Measurements from ENCODE around the gene DCTN4.
"Not testable (repeated sequence)": the region's sequence is repeated elsewhere in the genome, so short reads cannot be mapped to it uniquely, and the experiment has no call there.

Gene DCTN4

DNA sequence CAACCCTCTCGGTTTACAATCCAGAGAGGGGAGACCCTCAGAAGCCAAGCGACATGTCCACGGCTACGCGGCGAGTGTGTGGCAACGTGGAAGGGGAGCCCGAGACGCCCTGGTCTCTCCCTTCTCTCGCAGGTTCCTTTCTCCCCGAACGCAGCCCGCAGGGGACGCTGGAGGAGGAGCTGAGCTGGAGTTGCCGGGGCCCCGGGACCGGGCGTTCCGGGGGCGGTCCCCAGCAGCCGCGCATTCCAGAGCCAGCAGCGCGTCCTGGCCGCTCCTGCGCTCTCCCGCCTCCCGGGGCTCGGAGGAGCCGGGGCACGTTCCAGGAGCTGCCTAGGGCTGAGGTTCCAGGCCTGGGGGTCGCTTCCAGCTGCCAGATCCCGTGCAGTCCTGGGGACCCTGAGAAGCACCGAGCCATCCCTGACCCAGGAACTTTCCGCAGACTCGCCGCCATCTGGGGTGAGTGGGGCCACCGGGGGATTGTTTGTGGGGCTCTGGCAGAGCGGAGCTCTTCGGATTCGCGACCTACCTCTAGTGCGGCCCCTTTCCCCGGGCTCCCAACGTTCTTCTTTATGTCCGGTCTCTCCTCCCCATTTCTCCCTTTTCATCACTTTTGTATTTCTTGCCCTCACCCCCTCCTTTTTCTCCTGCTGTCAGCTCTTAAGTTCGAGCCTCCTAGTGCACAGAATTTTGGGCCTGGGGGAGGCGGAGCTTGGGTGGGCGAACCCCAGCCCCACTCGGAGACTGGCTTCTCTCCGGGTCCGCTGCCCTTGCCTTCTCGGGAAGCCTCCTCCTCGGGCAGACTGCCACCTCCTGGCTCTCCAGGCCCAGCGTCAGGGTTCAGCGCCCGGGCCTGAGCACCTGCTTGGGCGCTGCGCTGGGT, 19.9 kb upstream of the DCTN4 start, which contains the start of gene SMIM3:
Gene SMIM3, plus strand, starts transcription at position 241 of the 880 bp plus-strand sequence. CDS start 16,684 bp downstream, outside the sequence.
- DNase-seq (ENCODE audit: low read depth, low spot score), result no peak

GRCh38 chr5:150778088-150778516, 19.3 kb upstream of the DCTN4 start:
- DNase-seq (ENCODE audit: low read depth, low spot score), result no peak

GRCh38 chr5:150777685-150778084, 18.9 kb upstream of the DCTN4 start:
- no peak for DNase-seq (ENCODE audit: low read depth, low spot score)

- no peak for DNase-seq (ENCODE audit: low read depth, low spot score)
Measured at GRCh38 chr5:150774145-150774544, 15.3 kb upstream of the DCTN4 start.

GRCh38 chr5:150771034-150771795, 12.4 kb upstream of the DCTN4 start:
- no peak for DNase-seq (ENCODE audit: low read depth, low spot score)

- no peak for DNase-seq (ENCODE audit: low read depth, low spot score)
Measured at GRCh38 chr5:150766251-150766650, 7.4 kb upstream of the DCTN4 start.

DNA sequence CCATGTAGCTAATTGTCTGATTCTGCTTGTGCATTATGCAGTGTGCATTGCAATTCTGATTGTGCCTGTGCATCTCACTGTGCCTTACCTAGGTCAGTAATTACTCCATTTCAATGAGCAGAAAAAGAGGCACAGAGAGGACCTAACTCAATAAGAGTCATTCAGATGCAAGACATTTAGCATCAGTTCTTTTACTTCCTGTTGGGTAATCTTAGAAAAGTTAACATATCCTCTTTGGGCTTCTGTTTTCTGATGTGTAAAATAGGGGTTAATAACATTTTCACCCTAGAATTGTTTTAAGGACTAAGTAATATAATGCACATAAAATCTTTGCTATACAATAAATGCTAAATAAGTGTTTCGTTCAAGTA, 7.0 kb upstream of the DCTN4 start:
- no peak for DNase-seq (ENCODE audit: low read depth, low spot score)

GRCh38 chr5:150765011-150765798, 6.4 kb upstream of the DCTN4 start:
- DNase-seq (ENCODE audit: low read depth, low spot score), result no peak

DNA sequence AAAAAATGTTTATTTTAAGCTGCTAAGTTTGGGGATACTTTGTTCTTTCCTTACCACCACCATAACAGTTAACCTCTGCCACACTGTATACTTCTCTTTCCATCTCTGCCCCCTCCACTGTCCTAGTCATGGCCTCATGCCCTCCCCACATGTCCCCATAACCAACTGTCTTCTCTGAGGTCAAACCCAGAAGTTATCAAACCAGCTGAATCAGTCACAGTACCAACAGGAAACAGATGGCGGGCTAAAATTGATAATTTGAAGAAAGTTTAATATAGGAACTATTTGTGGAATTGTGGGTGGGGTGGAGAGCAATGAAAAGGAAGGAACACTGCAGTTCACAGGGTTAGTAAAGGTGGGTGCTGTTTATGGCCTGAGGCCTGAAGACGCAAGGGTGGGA, 5.7 kb upstream of the DCTN4 start:
- DNase-seq (ENCODE audit: low read depth, low spot score), result no peak

- DNase-seq (ENCODE audit: low read depth, low spot score), result no peak
Measured at GRCh38 chr5:150763023-150763769, 4.4 kb upstream of the DCTN4 start.

DNA sequence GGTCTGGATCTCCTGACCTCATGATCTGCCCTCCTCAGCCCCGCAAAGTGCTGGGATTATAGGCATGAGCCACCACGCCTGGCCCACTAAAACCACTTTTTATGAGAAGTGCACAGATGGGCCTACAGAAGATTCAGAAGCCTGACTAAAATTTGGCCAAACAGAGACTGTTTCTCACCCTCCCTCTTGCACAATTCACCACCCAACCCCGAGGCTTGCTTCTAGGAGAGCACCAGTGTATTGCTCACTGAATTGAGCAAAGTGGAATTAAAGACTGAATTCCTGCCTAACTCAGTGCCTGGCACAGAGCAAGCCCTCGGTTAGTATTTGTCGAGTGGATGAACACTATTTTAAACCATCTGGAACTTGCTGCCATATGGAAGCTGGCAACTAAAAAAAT, 3.4 kb upstream of the DCTN4 start:
- no peak for DNase-seq (ENCODE audit: low read depth, low spot score)

GRCh38 chr5:150759334-150759583, 442 bp upstream of the DCTN4 start:
- no peak for DNase-seq (ENCODE audit: low read depth, low spot score)

DNA sequence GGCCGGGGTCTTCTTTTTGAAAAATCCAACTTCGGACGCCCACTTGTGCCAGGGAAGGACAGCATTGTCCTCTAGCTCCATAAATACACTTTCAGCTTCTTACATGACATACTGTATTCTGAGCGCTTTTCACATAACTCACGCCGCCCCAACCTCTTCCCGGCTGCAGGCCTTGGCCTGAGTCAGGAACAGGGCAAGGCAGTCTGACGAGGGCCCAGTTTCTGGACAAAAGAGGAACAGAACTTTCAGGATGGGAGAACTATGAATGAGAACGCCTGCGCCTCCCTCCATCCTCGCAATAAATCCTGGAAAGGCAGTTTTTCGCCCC, 650 bp downstream of the DCTN4 start:
- no peak for DNase-seq (ENCODE audit: low read depth, low spot score)

GRCh38 chr5:150757087-150757649, 1.6 kb downstream of the DCTN4 start:
- DNase-seq (ENCODE audit: low read depth, low spot score), result no peak

- no peak for DNase-seq (ENCODE audit: low read depth, low spot score)
Measured at GRCh38 chr5:150753863-150754262, 5.0 kb downstream of the DCTN4 start.

GRCh38 chr5:150753463-150753862, 5.4 kb downstream of the DCTN4 start:
- DNase-seq (ENCODE audit: low read depth, low spot score), result no peak

DNA sequence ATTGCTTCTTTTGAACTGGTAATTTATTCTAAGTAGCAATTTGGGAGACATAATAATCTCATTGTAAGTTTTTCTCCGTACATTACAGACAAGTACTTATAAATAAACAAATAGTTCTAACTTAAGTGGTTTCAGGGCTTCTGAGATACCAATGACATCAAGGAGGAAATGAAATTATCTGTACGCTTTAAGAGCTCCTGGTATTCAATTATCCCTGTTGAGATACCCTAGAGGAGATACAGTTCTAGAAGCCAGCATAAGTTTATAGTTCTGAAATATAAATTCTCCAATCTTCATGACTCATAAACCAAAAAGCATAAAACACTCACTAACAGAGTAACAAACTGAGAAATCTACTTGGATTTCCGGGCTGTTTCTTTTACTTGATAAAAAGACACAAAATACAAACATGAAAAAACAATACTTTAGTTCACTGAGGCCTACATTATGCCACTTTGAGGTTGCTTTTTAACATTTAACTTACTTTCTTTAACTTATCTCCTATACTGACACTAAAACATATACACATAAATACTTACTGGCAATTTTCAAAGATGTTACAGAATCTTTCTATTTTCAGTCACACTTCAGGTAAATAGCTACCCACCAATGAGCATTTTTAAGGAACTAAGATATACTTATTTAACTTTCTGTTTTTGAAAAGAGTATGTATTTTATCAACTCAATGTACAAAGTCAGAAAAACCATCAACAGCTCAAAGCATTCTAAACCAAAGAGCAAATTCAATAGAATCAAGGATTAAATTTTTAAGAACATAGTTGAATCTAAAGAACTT, 7.5 kb downstream of the DCTN4 start:
- DNase-seq (ENCODE audit: low read depth, low spot score), result no peak

- DNase-seq (ENCODE audit: low read depth, low spot score), result no peak
Measured at GRCh38 chr5:150750469-150750868, 8.3 kb downstream of the DCTN4 start.

- not testable (repeated sequence) for DNase-seq (ENCODE audit: low read depth, low spot score)
Measured at GRCh38 chr5:150743142-150743488, 15.7 kb downstream of the DCTN4 start.

- not testable (repeated sequence) for DNase-seq (ENCODE audit: low read depth, low spot score)
Measured at GRCh38 chr5:150742455-150743141, 16.2 kb downstream of the DCTN4 start.
